ENCODE results near the gene OSBPL6.

GRCh38 chr2:178194600-178195389, 483 bp downstream of the OSBPL6 start:
- TF ChIP-seq CTCF (IDR thresholded peaks at IDR 0.05): peak in 2 of 4 experiments; percentile 3
- TF ChIP-seq EP300 (IDR thresholded peaks at IDR 0.05): no peak
- no peak for TF ChIP-seq POLR2A (IDR thresholded peaks at IDR 0.05)
- TF ChIP-seq POLR2AphosphoS5 (IDR thresholded peaks at IDR 0.05): no peak

All from gastroesophageal sphincter (tissue), 3 donors.